ENCODE results near the gene PRMT9.

GRCh38 chr4:147599206-147599605 lies 84.8 kb downstream of the PRMT9 start:
- TF ChIP-seq PKNOX1 (IDR thresholded peaks at IDR 0.05) = no peak
- TF ChIP-seq RUNX3 (IDR thresholded peaks at IDR 0.05; ENCODE audit: low read length) = no peak
- no peak for TF ChIP-seq MLLT1 (IDR thresholded peaks at IDR 0.05)
- no peak for TF ChIP-seq REST (IDR thresholded peaks at IDR 0.05; ENCODE audit: low read depth, low read length)

All from GM12878 (cell line).